ENCODE data around the gene CYP11A1.

The CYP11A1 gene

GRCh38 chr15:74410502-74410901 lies 43.1 kb upstream of the CYP11A1 start:
- Histone ChIP-seq H3K4me3 (ENCODE audit: low read depth, low read length) (no peak overlapping the region), H3K4me2 (ENCODE audit: low read length) (no peak overlapping the region)
- WGBS (ENCODE audit: extremely low coverage, insufficient coverage, insufficient read length): no CpG with 5 or more reads among the region's 18 CpGs

GRCh38 chr15:74409225-74409624 lies 41.8 kb upstream of the CYP11A1 start:
- no peak overlapping the region for H2BK12ac ChIP-seq (ENCODE audit: low read length)
- H3K36me3 ChIP-seq (ENCODE audit: control insufficient read depth in 1 of 2, insufficient read depth in 2 of 2, low read length in 2 of 2): peaks cover 34 to 39% of the 10 kb centered on the region in 2 experiments
- H3K79me1 ChIP-seq (ENCODE audit: low read length): peaks cover 10% of the 10 kb centered on the region
- no peak overlapping the region for H3K9ac ChIP-seq (ENCODE audit: low read length)
- peaks cover 2% of the 10 kb centered on the region for H3K9me3 ChIP-seq (ENCODE audit: insufficient read depth, low read depth, low read length)
- no peak overlapping the region for H3K14ac ChIP-seq (ENCODE audit: low read length)
- H3K27ac ChIP-seq (ENCODE audit: low read depth, low read length): no peak overlapping the region
- no peaks in the 10 kb centered on the region for H3K79me2 ChIP-seq (ENCODE audit: control insufficient read depth, insufficient read depth, low read length, poor library complexity)
- peaks cover 21 to 30% of the 10 kb centered on the region in 2 experiments for H3K4me1 ChIP-seq (ENCODE audit: control insufficient read depth in 1 of 2, insufficient read depth in 2 of 2, low read length in 2 of 2)
- H3K4ac ChIP-seq (ENCODE audit: low read depth, low read length): no peak overlapping the region
- no peak overlapping the region for H3K23ac ChIP-seq (ENCODE audit: low read length)
- H3K4me3 ChIP-seq (ENCODE audit: low read depth, low read length): no peak overlapping the region
- no CpG with 5 or more reads among the region's 7 CpGs for WGBS (ENCODE audit: extremely low coverage, insufficient coverage, insufficient read length)
- no peak overlapping the region for H2BK5ac ChIP-seq (ENCODE audit: low read depth, low read length, poor library complexity)
- no peak overlapping the region for H2AFZ ChIP-seq (ENCODE audit: insufficient read depth, low read length, poor library complexity)
- no peak overlapping the region for H2AK5ac ChIP-seq (ENCODE audit: low read length)
- DNase-seq: no peak
- H4K8ac ChIP-seq (ENCODE audit: low read depth, low read length): no peak overlapping the region
- no peak overlapping the region for H3K18ac ChIP-seq (ENCODE audit: low read length)
- no peak overlapping the region for H4K91ac ChIP-seq (ENCODE audit: low read depth, low read length)
- no peak overlapping the region for H4K12ac ChIP-seq (ENCODE audit: low read depth, low read length)
- no peak overlapping the region for H2BK120ac ChIP-seq (ENCODE audit: insufficient read depth, low read length, poor library complexity)
- no peak overlapping the region for H3K4me2 ChIP-seq (ENCODE audit: low read length)
- H3K27me3 ChIP-seq (ENCODE audit: insufficient read depth, low read length): no peaks in the 10 kb centered on the region

More at GRCh38 chr15:74410502-74410901, 43.1 kb upstream of the CYP11A1 start:
- Histone ChIP-seq H3K79me2 (ENCODE audit: control insufficient read depth, insufficient read depth, low read length, poor library complexity) (no peaks in the 10 kb centered on the region), H4K12ac (ENCODE audit: low read depth, low read length) (no peak overlapping the region), H3K9me3 (ENCODE audit: insufficient read depth, low read depth, low read length) (peaks cover 2% of the 10 kb centered on the region), H3K18ac (ENCODE audit: low read length) (no peak overlapping the region), H3K4ac (ENCODE audit: low read depth, low read length) (no peak overlapping the region), H3K4me1 (ENCODE audit: control insufficient read depth in 1 of 2, insufficient read depth in 2 of 2, low read length in 2 of 2) (peaks cover 27 to 34% of the 10 kb centered on the region in 2 experiments), H3K36me3 (ENCODE audit: control insufficient read depth in 1 of 2, insufficient read depth in 2 of 2, low read length in 2 of 2) (peaks cover 45 to 51% of the 10 kb centered on the region in 2 experiments), H3K9ac (ENCODE audit: low read length) (no peak overlapping the region), H3K27ac (ENCODE audit: low read depth, low read length) (no peak overlapping the region), H2AK5ac (ENCODE audit: low read length) (no peak overlapping the region), H2BK120ac (ENCODE audit: insufficient read depth, low read length, poor library complexity) (no peak overlapping the region), H4K8ac (ENCODE audit: low read depth, low read length) (no peak overlapping the region), H2BK5ac (ENCODE audit: low read depth, low read length, poor library complexity) (no peak overlapping the region), H3K14ac (ENCODE audit: low read length) (no peak overlapping the region), H3K23ac (ENCODE audit: low read length) (no peak overlapping the region), H3K79me1 (ENCODE audit: low read length) (peaks cover 13% of the 10 kb centered on the region), H4K91ac (ENCODE audit: low read depth, low read length) (no peak overlapping the region), H3K27me3 (ENCODE audit: insufficient read depth, low read length) (no peaks in the 10 kb centered on the region), H2AFZ (ENCODE audit: insufficient read depth, low read length, poor library complexity) (no peak overlapping the region), H2BK12ac (ENCODE audit: low read length) (no peak overlapping the region)
- DNase-seq: no peak

GRCh38 chr15:74408815-74409214 lies 41.4 kb upstream of the CYP11A1 start:
- H4K91ac ChIP-seq (ENCODE audit: low read depth, low read length): no peak overlapping the region
- no peak overlapping the region for H3K4me3 ChIP-seq (ENCODE audit: low read depth, low read length)
- no peak overlapping the region for H2AK5ac ChIP-seq (ENCODE audit: low read length)
- no peak overlapping the region for H2BK12ac ChIP-seq (ENCODE audit: low read length)
- peaks cover 18 to 27% of the 10 kb centered on the region in 2 experiments for H3K4me1 ChIP-seq (ENCODE audit: control insufficient read depth in 1 of 2, insufficient read depth in 2 of 2, low read length in 2 of 2)
- WGBS (ENCODE audit: extremely low coverage, insufficient coverage, insufficient read length): no CpG with 5 or more reads among the region's 7 CpGs
- H2AFZ ChIP-seq (ENCODE audit: insufficient read depth, low read length, poor library complexity): no peak overlapping the region
- H3K14ac ChIP-seq (ENCODE audit: low read length): no peak overlapping the region
- no peak overlapping the region for H2BK5ac ChIP-seq (ENCODE audit: low read depth, low read length, poor library complexity)
- H3K4ac ChIP-seq (ENCODE audit: low read depth, low read length): no peak overlapping the region
- H3K27me3 ChIP-seq (ENCODE audit: insufficient read depth, low read length): no peaks in the 10 kb centered on the region
- no peak for DNase-seq
- no peak overlapping the region for H4K12ac ChIP-seq (ENCODE audit: low read depth, low read length)
- peaks cover 30 to 35% of the 10 kb centered on the region in 2 experiments for H3K36me3 ChIP-seq (ENCODE audit: control insufficient read depth in 1 of 2, insufficient read depth in 2 of 2, low read length in 2 of 2)
- no peak overlapping the region for H3K18ac ChIP-seq (ENCODE audit: low read length)
- no peak overlapping the region for H3K27ac ChIP-seq (ENCODE audit: low read depth, low read length)
- no peak overlapping the region for H3K9ac ChIP-seq (ENCODE audit: low read length)
- no peak overlapping the region for H4K8ac ChIP-seq (ENCODE audit: low read depth, low read length)
- peaks cover 10% of the 10 kb centered on the region for H3K79me1 ChIP-seq (ENCODE audit: low read length)
- no peaks in the 10 kb centered on the region for H3K79me2 ChIP-seq (ENCODE audit: control insufficient read depth, insufficient read depth, low read length, poor library complexity)
- no peak overlapping the region for H2BK120ac ChIP-seq (ENCODE audit: insufficient read depth, low read length, poor library complexity)
- peaks cover 2% of the 10 kb centered on the region for H3K9me3 ChIP-seq (ENCODE audit: insufficient read depth, low read depth, low read length)
- H3K23ac ChIP-seq (ENCODE audit: low read length): no peak overlapping the region
- no peak overlapping the region for H3K4me2 ChIP-seq (ENCODE audit: low read length)

- no CpG with 5 or more reads among the region's 2 CpGs for WGBS (ENCODE audit: extremely low coverage, insufficient coverage, insufficient read length)
- H3K79me2 ChIP-seq (ENCODE audit: control insufficient read depth, insufficient read depth, low read length, poor library complexity): no peaks in the 10 kb centered on the region
- H3K79me1 ChIP-seq (ENCODE audit: low read length): peaks cover 10% of the 10 kb centered on the region
- H2AK5ac ChIP-seq (ENCODE audit: low read length): no peak overlapping the region
- H2BK120ac ChIP-seq (ENCODE audit: insufficient read depth, low read length, poor library complexity): no peak overlapping the region
- no peak overlapping the region for H4K91ac ChIP-seq (ENCODE audit: low read depth, low read length)
- no peak overlapping the region for H3K23ac ChIP-seq (ENCODE audit: low read length)
- no peak overlapping the region for H3K4ac ChIP-seq (ENCODE audit: low read depth, low read length)
- H3K4me3 ChIP-seq (ENCODE audit: low read depth, low read length): no peak overlapping the region
- H4K12ac ChIP-seq (ENCODE audit: low read depth, low read length): no peak overlapping the region
- no peak overlapping the region for H4K8ac ChIP-seq (ENCODE audit: low read depth, low read length)
- H3K36me3 ChIP-seq (ENCODE audit: control insufficient read depth in 1 of 2, insufficient read depth in 2 of 2, low read length in 2 of 2): peaks cover 26 to 31% of the 10 kb centered on the region in 2 experiments
- DNase-seq: no peak
- H3K9me3 ChIP-seq (ENCODE audit: insufficient read depth, low read depth, low read length): peaks cover 2% of the 10 kb centered on the region
- no peak overlapping the region for H2AFZ ChIP-seq (ENCODE audit: insufficient read depth, low read length, poor library complexity)
- no peak overlapping the region for H2BK5ac ChIP-seq (ENCODE audit: low read depth, low read length, poor library complexity)
- peaks cover 17 to 22% of the 10 kb centered on the region in 2 experiments for H3K4me1 ChIP-seq (ENCODE audit: control insufficient read depth in 1 of 2, insufficient read depth in 2 of 2, low read length in 2 of 2)
- no peak overlapping the region for H3K14ac ChIP-seq (ENCODE audit: low read length)
- H2BK12ac ChIP-seq (ENCODE audit: low read length): no peak overlapping the region
- H3K27ac ChIP-seq (ENCODE audit: low read depth, low read length): peak overlapping the region; percentile 19
- no peaks in the 10 kb centered on the region for H3K27me3 ChIP-seq (ENCODE audit: insufficient read depth, low read length)
- H3K9ac ChIP-seq (ENCODE audit: low read length): no peak overlapping the region
- no peak overlapping the region for H3K4me2 ChIP-seq (ENCODE audit: low read length)
- no peak overlapping the region for H3K18ac ChIP-seq (ENCODE audit: low read length)
Observed at GRCh38 chr15:74408385-74408784, 40.9 kb upstream of the CYP11A1 start.

Data from trophoblast cell (in vitro differentiated cells and primary cell).